ENCODE measurements around the gene RUFY1. TPM values are rescaled to one million over a fixed set of nuclear protein-coding genes. Genes with fewer than 3 reads are reported as not detected.
"Not testable (repeated sequence)": the region's sequence is repeated elsewhere in the genome, so short reads cannot be mapped to it uniquely, and the experiment has no call there.

The RUFY1 gene
- total RNA-seq, 2 donors from 2014 or later = 56.2 to 86.3 TPM

DNA sequence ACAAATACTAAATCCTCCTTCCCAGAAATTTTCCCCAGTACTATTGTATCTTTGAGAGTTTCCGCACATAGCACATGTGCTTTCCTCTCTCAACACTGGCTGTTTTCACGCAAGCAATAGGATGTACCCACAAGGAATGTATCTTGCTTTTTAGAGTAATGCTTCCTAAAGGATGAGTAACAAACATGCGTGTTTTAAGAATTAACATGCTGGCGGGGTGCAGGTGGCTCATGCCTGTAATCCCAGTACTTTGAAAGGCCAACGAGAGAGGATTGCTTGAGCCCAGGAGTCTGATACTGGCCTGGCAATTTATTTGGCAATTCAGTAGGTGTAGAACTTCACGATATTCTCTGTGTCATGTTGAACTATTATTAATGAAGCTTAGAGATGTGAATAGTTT is 4.6 kb downstream of the RUFY1 start:
- peaks cover 16 to 41% of the 10 kb centered on the region in 2 donors for H3K4me1 ChIP-seq (ENCODE audit: control insufficient read depth in 1 of 2, low read depth in 2 of 2)
- no peak overlapping the region for H3K27ac ChIP-seq
- H3K9me3 ChIP-seq = no peaks in the 10 kb centered on the region
- H3K36me3 ChIP-seq = no peaks in the 10 kb centered on the region
- H3K4me3 ChIP-seq = no peak overlapping the region
- H3K27me3 ChIP-seq (replicated peaks; ENCODE audit: insufficient read depth) = no peaks in the 10 kb centered on the region
- TF ChIP-seq, protein P1, sequence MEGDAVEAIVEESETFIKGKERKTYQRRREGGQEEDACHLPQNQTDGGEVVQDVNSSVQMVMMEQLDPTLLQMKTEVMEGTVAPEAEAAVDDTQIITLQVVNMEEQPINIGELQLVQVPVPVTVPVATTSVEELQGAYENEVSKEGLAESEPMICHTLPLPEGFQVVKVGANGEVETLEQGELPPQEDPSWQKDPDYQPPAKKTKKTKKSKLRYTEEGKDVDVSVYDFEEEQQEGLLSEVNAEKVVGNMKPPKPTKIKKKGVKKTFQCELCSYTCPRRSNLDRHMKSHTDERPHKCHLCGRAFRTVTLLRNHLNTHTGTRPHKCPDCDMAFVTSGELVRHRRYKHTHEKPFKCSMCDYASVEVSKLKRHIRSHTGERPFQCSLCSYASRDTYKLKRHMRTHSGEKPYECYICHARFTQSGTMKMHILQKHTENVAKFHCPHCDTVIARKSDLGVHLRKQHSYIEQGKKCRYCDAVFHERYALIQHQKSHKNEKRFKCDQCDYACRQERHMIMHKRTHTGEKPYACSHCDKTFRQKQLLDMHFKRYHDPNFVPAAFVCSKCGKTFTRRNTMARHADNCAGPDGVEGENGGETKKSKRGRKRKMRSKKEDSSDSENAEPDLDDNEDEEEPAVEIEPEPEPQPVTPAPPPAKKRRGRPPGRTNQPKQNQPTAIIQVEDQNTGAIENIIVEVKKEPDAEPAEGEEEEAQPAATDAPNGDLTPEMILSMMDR (IDR thresholded peaks at IDR 0.05) = no peak
- ATAC-seq (ENCODE audit: insufficient number of reproducible peaks, low FRiP score, low read depth) (no peak), DNase-seq (ENCODE audit: low spot score) (no peak)

DNA sequence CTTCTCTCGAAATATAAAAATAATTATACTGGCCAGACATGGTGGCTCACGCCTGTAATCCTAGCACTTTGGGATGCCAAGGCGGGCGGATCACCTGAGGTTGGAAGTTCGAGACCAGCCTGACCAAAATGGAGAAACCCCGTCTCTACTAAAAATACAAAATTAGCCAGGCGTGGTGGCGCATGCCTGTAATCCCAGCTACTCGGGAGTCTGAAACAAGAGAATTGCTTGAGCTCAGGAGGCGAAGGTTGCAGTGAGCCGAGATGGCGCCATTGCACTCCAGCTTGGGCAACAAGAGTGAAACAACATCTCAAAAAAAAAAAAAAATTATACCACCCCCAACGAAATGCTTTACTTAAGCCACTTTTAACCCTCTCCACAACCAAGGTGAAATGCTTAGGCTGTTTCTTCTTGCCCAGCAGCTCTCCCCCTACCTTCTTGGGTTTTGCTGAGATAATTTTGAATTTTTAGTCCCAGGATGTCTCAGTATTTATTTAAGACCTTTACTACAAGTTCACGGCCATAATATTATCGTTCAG is 8.0 kb downstream of the RUFY1 start:
- H3K27me3 ChIP-seq (replicated peaks; ENCODE audit: insufficient read depth); DNase-seq (ENCODE audit: low spot score); H3K9me3 ChIP-seq; ATAC-seq (ENCODE audit: insufficient number of reproducible peaks, low FRiP score, low read depth): not testable (repeated sequence)
- Histone ChIP-seq H3K4me3 (peak overlapping the region; percentile 83), H3K4me1 (ENCODE audit: control insufficient read depth in 1 of 2, low read depth in 2 of 2) (peaks cover 9 to 23% of the 10 kb centered on the region in 2 donors), H3K36me3 (peaks cover 13% of the 10 kb centered on the region), H3K27ac (peak overlapping the region in 1 of 2 donors; percentile 79)

GRCh38 chr5:179558932-179559283 is 8.6 kb downstream of the RUFY1 start:
- Histone ChIP-seq H3K9me3 (no peaks in the 10 kb centered on the region), H3K27me3 (replicated peaks; ENCODE audit: insufficient read depth) (no peaks in the 10 kb centered on the region), H3K27ac (peak overlapping the region; percentile 79 to 85), H3K4me1 (ENCODE audit: control insufficient read depth in 1 of 2, low read depth in 2 of 2) (peaks cover 5 to 17% of the 10 kb centered on the region in 2 donors), H3K36me3 (peaks cover 19% of the 10 kb centered on the region), H3K4me3 (peak overlapping the region; percentile 83)
- TF ChIP-seq, protein P1 (IDR thresholded peaks at IDR 0.05) = no peak
- no peak for ATAC-seq (ENCODE audit: insufficient number of reproducible peaks, low FRiP score, low read depth)
- no peak for DNase-seq (ENCODE audit: low spot score)

DNA sequence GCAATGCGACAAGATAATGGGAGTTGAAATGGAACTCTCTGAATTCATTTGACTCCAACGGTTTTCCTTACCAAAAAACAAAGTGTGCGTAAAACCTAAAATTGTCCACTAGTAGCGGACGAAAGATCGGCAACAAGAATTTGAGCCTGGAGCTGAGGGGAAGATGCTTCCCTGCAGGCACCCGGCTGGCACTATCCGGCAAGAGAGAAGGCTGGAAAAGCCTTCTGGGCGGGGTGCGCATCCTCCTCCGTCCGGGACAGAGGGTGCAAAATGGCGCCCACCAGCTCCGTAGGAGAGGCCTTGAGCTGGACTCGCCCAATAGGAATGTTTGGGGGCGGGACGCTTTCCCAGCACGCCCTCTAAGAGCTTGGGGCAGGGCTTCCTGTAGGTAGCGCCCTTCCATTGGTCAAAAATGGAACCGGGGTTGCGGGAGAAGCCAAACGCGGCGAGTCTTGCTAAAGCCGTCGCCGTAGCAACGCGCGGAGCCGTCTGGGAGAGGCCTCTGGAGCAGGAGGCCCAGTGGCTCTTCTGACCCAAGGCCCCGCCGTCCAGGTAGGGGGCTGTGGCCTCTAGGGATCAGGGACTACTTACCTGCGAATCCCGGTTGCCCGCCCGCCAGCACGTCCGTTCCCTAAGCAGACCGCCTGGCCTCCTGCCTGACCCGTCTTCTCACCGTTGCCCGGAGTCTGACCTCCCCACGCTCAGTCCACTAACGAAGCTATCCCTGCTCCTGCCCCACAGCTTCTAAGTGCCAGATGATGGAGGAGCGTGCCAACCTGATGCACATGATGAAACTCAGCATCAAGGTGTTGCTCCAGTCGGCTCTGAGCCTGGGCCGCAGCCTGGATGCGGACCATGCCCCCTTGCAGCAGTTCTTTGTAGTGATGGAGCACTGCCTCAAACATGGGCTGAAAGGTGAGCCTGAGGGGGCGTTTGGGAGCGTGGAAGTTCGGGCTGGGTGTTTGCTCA is 9.2 kb downstream of the RUFY1 start:
- H3K4me1 ChIP-seq (ENCODE audit: control insufficient read depth in 1 of 2, low read depth in 2 of 2) = peaks cover 4 to 15% of the 10 kb centered on the region in 2 donors
- H3K36me3 ChIP-seq = peaks cover 19% of the 10 kb centered on the region
- TF ChIP-seq, protein P1 (IDR thresholded peaks at IDR 0.05) = no peak
- no peaks in the 10 kb centered on the region for H3K9me3 ChIP-seq
- H3K4me3 ChIP-seq = peak overlapping the region; percentile 83
- no peaks in the 10 kb centered on the region for H3K27me3 ChIP-seq (replicated peaks; ENCODE audit: insufficient read depth)
- ATAC-seq (ENCODE audit: insufficient number of reproducible peaks, low FRiP score, low read depth) = peak; percentile 99
- DNase-seq (ENCODE audit: low spot score) = peak; percentile 92
- peak overlapping the region; percentile 79 to 85 for H3K27ac ChIP-seq

GRCh38 chr5:179564526-179564925 is 14.2 kb downstream of the RUFY1 start:
- H3K4me3 ChIP-seq = no peak overlapping the region
- peaks cover 50% of the 10 kb centered on the region for H3K36me3 ChIP-seq
- no peak for DNase-seq (ENCODE audit: low spot score)
- no peak for ATAC-seq (ENCODE audit: insufficient number of reproducible peaks, low FRiP score, low read depth)
- no peaks in the 10 kb centered on the region for H3K27me3 ChIP-seq (replicated peaks; ENCODE audit: insufficient read depth)
- no peak overlapping the region for H3K27ac ChIP-seq
- no peaks in the 10 kb centered on the region for H3K9me3 ChIP-seq
- H3K4me1 ChIP-seq (ENCODE audit: control insufficient read depth in 1 of 2, low read depth in 2 of 2) = peaks cover 4 to 7% of the 10 kb centered on the region in 2 donors
- TF ChIP-seq, protein P1 (IDR thresholded peaks at IDR 0.05) = no peak
